HepG2 (cell line): ENCODE results near the gene KCNQ1OT1. TPM values are rescaled to one million over a fixed set of nuclear protein-coding genes. Genes with fewer than 3 reads are reported as not detected.

Experiments
- ATAC-seq: fragments of 200-7000 bp; cut with Tn5 transposase; 3 replicates; pipeline ENCODE4 v1.9.1; 2020; ENCODE audit warnings: mild to moderate bottlenecking, moderate library complexity
- BruUV-seq: library from RNA; stranded (reverse); fragments of 400-500 nt; replicated peaks from 2 replicates; lab custom pipeline; 2021; lab: Mats Ljungman, UMichigan
- CTCF ChIA-PET: fragments of 300-600 bp; formaldehyde crosslinking; extraction: SDS; loops from one replicate; lab custom pipeline; 2021; ENCODE audit warnings: low total read pairs, inconsistent platforms, low intra/inter-chr PET ratio; lab: Yijun Ruan, JAX
- POLR2A ChIA-PET: fragments of 350-600 bp; sonication (Branson Sonifier 250); formaldehyde crosslinking; loops from one replicate; lab custom pipeline; 2020; ENCODE audit warnings: antibody characterized with exemption, inconsistent platforms; lab: Yijun Ruan, JAX
- DNase-seq: peaks from one replicate; pipeline ENCODE4 v3.0.0-alpha.2; 2015; ENCODE audit warnings: low spot score
- FAIRE-seq: peaks from 3 replicates; lab custom pipeline; 2011; peaks lifted over from hg19 to GRCh38; lab: Jason Lieb, UNC
- H2AFZ ChIP-seq: one replicate; pipeline ENCODE4 v1.6.1; 2011; ENCODE audit warnings: low read length, inconsistent platforms
- H3K27ac ChIP-seq: fragments of 300-600 bp; 3 replicates; pipeline ENCODE4 v1.8.0; 2011; ENCODE audit warnings: mixed run types, mild to moderate bottlenecking, mixed read lengths, low read length, inconsistent platforms; ENCODE audit not compliant: insufficient read depth; ENCODE audit errors: extremely low read length
- H3K27me3 ChIP-seq, 2 experiments: fragments of 200-600 bp in 1 of 2; 2 replicates in 1 of 2; 3 replicates in 1 of 2; pipeline versions ENCODE4 v1.6.0 to v1.8.0; 2011; ENCODE audit warnings: low read length in 2 of 2, mild to moderate bottlenecking in 2 of 2, moderate library complexity in 2 of 2, inconsistent platforms in 1 of 2; ENCODE audit not compliant: insufficient read depth in 2 of 2, control insufficient read depth in 1 of 2
- H3K36me3 ChIP-seq, 2 experiments: fragments of 200-600 bp in 1 of 2; replicated peaks in 1 of 2; 2 replicates in 1 of 2; 3 replicates in 1 of 2; pipeline versions ENCODE4 v1.5.1 to v1.8.0; 2011; ENCODE audit warnings: low read length in 2 of 2, inconsistent platforms in 1 of 2; ENCODE audit not compliant: insufficient read depth in 2 of 2, control insufficient read depth in 1 of 2
- H3K4me1 ChIP-seq: 2 replicates; pipeline ENCODE4 v1.5.1; 2012; ENCODE audit warnings: low read length, inconsistent platforms; ENCODE audit not compliant: insufficient read depth
- H3K4me2 ChIP-seq: 2 replicates; pipeline ENCODE4 v1.6.0; 2011; ENCODE audit warnings: low read depth, low read length, inconsistent platforms
- H3K4me3 ChIP-seq, 3 experiments: fragments of 200-600 bp in 1 of 3; sonication (generic), shearing (Covaris generic) in 1 of 3; replicated peaks in 1 of 3; 2 replicates each; pipeline ENCODE4 v1.5.1; 2011 to 2016; ENCODE audit warnings: low read length in 3 of 3, inconsistent platforms in 2 of 3, low read depth in 2 of 3, mild to moderate bottlenecking in 2 of 3, control low read depth in 1 of 3, mixed read lengths in 1 of 3; ENCODE audit not compliant: insufficient read depth in 1 of 3
- H3K79me2 ChIP-seq: one replicate; pipeline ENCODE4 v1.6.1; 2011; ENCODE audit warnings: low read length, inconsistent platforms; ENCODE audit not compliant: insufficient read depth
- H3K9ac ChIP-seq: 2 replicates; pipeline ENCODE4 v1.6.0; 2011; ENCODE audit warnings: mild to moderate bottlenecking, low read depth, low read length, inconsistent platforms; ENCODE audit not compliant: insufficient read depth
- H3K9me3 ChIP-seq: 2 replicates; pipeline ENCODE4 v1.5.1; 2012; ENCODE audit warnings: mild to moderate bottlenecking, low read length
- H4K20me1 ChIP-seq: 2 replicates; pipeline ENCODE4 v1.6.0; 2011; ENCODE audit warnings: inconsistent platforms, mild to moderate bottlenecking, low read length, moderate library complexity; ENCODE audit not compliant: insufficient read depth
- BATF2 ChIP-seq: sonication (generic); formaldehyde crosslinking; IDR thresholded peaks from 2 replicates; pipeline ENCODE4 v1.8.0; 2022; ENCODE audit warnings: mild to moderate bottlenecking, missing genetic modification reagents, moderate library complexity
- FOXO4 ChIP-seq: sonication (generic); formaldehyde crosslinking; conservative IDR thresholded peaks from 2 replicates; pipeline ENCODE4 v1.8.1; 2023; ENCODE audit warnings: missing genetic modification reagents
- RBM22 ChIP-seq: fragments of 200-400 bp; formaldehyde crosslinking; optimal IDR thresholded peaks from 2 replicates; pipeline ENCODE3; 2017; ENCODE audit warnings: mild to moderate bottlenecking, low read length, moderate library complexity
- SRSF1 ChIP-seq: fragments of 200-400 bp; formaldehyde crosslinking; optimal IDR thresholded peaks from 2 replicates; pipeline ENCODE3; 2017; ENCODE audit warnings: mild to moderate bottlenecking, low read depth, low read length, moderate library complexity
- ZNF343 ChIP-seq: sonication (generic); formaldehyde crosslinking; IDR thresholded peaks from 2 replicates; pipeline ENCODE4 v1.4.0; 2020; ENCODE audit warnings: mild to moderate bottlenecking, missing genetic modification reagents
- WGBS: methylation state at CpG from one replicate; pipeline ENCODE4 v1.1.6; 2017; ENCODE audit warnings: low lambda C conversion rate; 5-methylcytosine and 5-hydroxymethylcytosine counted together
- in situ Hi-C: cut with HindIII; loops from 2 replicates; pipeline ENCODE4 v1.10.0; 2017; ENCODE audit warnings: low pct_unique_long_range_greater_than_20kb; ENCODE audit not compliant: extremely low pct_ligation_motif_present
- intact Hi-C: fragments of 100-400 bp; cut with micrococcal nuclease; formaldehyde crosslinking; loops from one replicate; pipeline ENCODE4 v1.10.0; 2022; ENCODE audit not compliant: unreplicated experiment
- polyA plus RNA-seq, 8 experiments: library from polyadenylated mRNA; depleted of rRNA in 3 of 8; stranded (reverse) in 7 of 8; unstranded in 1 of 8; fragments of >200 nt; fragmentation: Illumina TruSeq in 4 of 8; extraction: Trizol in 4 of 8; gene quantifications; 2 replicates each; pipeline versions ENCODE4 v1.2.1 to v1.2.3, GENCODE V29; 2011 to 2016; ENCODE audit warnings: low read depth in 4 of 8, missing spikeins in 1 of 8, mixed read lengths in 1 of 8; ENCODE audit not compliant: insufficient read depth in 1 of 8
- total RNA-seq, 5 experiments: library from RNA; depleted of rRNA; stranded (reverse); fragments of >200 nt; fragmentation: Illumina TruSeq; extraction: Trizol; gene quantifications; 2 replicates each; pipeline ENCODE4 v1.2.3, GENCODE V29; 2016; ENCODE audit warnings: low read depth in 1 of 5

KCNQ1OT1 gene
- total and polyA plus RNA-seq, 2 of the 13 experiments (the other 11 are each of a cell fraction or from before 2014, with no cell fraction given), result 1.3 to 18.9 TPM

GRCh38 chr11:2663506-2663905, 36.3 kb downstream of the KCNQ1OT1 start:
- H3K27ac ChIP-seq, result no peak overlapping the region
- in situ Hi-C loops (loop anchor here (10.0 kb wide), 1 partner anchor 129 kb away; no protein-coding TSS in a partner anchor), intact Hi-C loops (no loop called here)
- TF ChIP-seq BATF2 (CRISPR knock-in tag) (no peak), RBM22 (peak; percentile 23), SRSF1 (peak; percentile 27), ZNF343 (CRISPR knock-in tag) (0 out of 2 replicates have a peak, but pooled peaks have one; percentile 49), FOXO4 (CRISPR knock-in tag) (0 out of 2 replicates have a peak, but pooled peaks have one; percentile 39)
- H3K9me3 ChIP-seq, result peaks cover 4% of the 10 kb centered on the region; the same call in 1 of the 2 replicates
- POLR2A ChIA-PET, result no interaction called here
- no peaks in the 10 kb centered on the region for H3K27me3 ChIP-seq
- H3K9ac ChIP-seq, result no peak overlapping the region
- no peak overlapping the region for H2AFZ ChIP-seq
- no CpG with 5 or more reads among the region's 2 CpGs for whole genome bisulfite sequencing
- CTCF ChIA-PET, result no interaction called here
- peaks cover 91% of the 10 kb centered on the region for H4K20me1 ChIP-seq
- DNase-seq, result no peak
- no peak; the same call in 2 of the 3 replicates for ATAC-seq
- no peak overlapping the region for H3K4me3 ChIP-seq
- H3K79me2 ChIP-seq, result peaks cover 38% of the 10 kb centered on the region
- no peak for FAIRE-seq
- peaks cover 14 to 60% of the 10 kb centered on the region in 2 experiments for H3K36me3 ChIP-seq
- H3K4me1 ChIP-seq, result peaks cover 67% of the 10 kb centered on the region
- H3K4me2 ChIP-seq, result no peak overlapping the region
- no TSS peak for BruUV-seq
